ENCODE results near the gene FCER2. TPM values are rescaled to one million over a fixed set of nuclear protein-coding genes. Genes with fewer than 3 reads are reported as not detected.
A peak's percentile ranks its signal among the peaks of the same experiment; 100 is the strongest.

Gene FCER2
- polyA plus RNA-seq, 12 donors, result 0.27 to 1.8 (median 0.43) TPM; not detected in 2

DNA sequence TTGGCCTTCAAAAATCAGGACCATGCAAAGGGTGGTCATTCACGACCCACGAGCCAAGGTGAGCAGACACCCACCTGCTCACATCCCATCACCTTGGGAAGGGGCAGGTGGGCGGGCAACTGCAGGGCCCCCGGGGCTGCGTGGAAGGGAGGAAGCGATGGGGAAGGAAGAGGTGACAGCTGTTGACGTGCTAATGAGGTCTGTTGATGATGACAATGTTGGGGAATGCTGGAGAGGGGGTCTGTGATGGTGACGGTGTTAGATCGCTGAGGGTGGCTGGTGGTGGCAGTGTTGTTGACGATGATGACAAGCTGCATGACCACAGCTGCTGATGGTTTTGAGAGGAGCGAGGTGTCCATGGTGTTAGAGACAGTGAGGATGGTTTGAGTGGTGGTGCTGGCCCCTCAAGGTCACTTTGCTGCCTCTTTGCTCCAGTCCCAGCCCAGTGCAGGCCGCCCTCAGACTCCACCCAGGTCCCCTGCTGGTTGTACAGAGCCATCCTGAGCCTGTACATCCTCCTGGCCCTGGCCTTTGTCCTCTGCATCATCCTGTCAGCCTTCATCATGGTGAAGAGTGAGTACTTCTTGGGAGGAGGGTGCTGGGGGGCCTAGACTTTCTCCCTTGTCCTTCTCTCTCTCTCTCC lies 24.1 kb downstream of the FCER2 start:
- DNase-seq, result no peak

- no peak for DNase-seq
Observed at GRCh38 chr19:7676854-7677253, 25.1 kb downstream of the FCER2 start, which contains the start of gene MCEMP1. MCEMP1 (plus strand) TSS chr19:7677090; CDS start chr19:7677121, 31 bp downstream.

DNA sequence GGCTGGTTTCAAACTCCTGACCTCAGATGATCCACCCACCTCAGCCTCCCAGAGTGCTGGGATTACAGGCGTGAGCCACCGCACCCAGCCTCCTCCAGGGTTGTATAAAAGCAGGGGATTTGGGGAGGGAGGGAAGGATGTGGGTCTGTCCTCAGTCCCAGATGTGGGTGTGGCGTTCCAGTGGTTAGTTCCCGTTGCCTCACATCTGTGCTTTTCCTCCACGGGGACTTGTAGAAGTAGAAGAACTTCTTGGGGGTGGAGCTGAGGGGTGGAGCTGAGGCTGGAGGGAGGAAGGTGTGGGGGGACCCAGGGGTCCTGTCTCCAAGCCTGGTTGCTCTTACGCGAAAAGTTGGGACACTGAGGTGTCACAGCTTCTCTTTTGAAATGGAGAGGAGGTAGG lies 25.6 kb downstream of the FCER2 start:
- DNase-seq, result no peak

DNA sequence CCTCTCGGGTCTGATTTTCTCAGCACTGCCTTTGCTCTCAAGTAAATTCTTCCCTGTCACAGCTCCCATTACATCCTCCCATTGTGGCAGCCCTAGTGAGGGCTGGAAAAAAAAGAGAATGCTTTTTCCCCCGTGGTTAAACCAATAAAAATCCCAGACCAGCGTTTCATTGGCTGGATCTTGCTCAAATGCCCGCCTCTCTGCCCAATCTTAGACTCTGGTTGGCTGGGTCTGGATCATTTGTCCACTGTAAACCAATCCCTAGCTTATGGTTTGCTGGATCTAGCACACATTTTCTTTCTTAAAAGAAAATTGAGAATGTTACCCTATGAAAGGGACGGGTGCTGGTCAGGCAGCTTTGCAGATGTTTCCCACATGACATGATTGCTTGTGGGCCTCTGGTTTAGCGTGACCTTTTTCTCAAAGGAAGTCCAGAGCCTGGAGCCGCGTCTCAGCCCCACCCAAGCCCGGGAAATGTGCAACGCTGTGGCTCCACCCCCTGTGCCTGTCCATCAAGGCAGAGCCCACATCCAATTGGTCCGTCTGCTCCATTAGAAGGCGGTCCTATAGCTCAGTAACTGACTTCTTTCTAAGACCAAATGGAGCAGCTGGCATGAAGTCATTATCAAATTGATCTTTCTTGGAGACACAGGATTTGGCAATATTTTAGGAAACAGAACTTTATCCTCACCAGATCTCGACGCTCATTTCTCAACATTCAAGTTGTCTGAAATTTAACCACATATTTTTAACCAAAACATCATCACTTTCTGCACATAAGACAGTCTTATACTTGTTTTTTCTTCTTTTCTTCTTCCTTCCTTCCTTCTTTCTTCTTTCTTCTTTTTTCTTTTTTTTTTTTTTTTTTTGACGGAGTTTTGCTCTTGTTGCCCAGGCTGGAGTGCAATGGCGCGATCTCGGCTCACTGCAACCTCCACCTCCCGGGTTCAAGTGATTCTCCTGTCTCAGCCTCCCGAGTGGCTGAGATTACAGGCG lies 27.6 kb downstream of the FCER2 start:
- DNase-seq, result peak; percentile 40

GRCh38 chr19:7672522-7672921 lies 29.4 kb downstream of the FCER2 start:
- no peak for DNase-seq

- DNase-seq, result no peak
Observed at GRCh38 chr19:7670790-7671189, 31.1 kb downstream of the FCER2 start.

- peak; percentile 16 for DNase-seq
Observed at GRCh38 chr19:7670150-7670783, 31.7 kb downstream of the FCER2 start.

DNA sequence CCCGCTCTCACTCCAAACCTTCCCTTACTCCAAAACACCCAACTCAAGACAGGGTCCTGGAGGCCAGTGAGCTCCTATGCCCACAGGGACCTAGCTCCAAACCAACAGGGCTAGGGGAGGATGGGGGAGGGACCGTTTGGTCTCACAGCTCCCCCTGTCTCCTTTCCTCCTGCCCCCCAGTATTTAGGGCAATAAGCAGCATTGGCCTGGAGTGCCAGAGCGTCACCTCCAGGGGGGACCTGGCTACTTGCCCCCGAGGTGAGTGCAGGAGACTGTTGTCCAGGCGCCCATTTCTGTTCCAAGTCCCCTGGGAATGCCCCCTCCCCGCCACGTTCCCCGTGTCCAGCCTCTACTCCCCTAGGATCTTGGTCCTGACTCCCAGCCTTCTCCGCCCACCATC lies 32.3 kb downstream of the FCER2 start:
- no peak for DNase-seq

GRCh38 chr19:7668842-7669241 lies 33.1 kb downstream of the FCER2 start, which contains the start of gene RETN:
RETN (plus strand) TSS chr19:7669049; CDS start chr19:7669327, 278 bp downstream.
- no peak for DNase-seq

DNA sequence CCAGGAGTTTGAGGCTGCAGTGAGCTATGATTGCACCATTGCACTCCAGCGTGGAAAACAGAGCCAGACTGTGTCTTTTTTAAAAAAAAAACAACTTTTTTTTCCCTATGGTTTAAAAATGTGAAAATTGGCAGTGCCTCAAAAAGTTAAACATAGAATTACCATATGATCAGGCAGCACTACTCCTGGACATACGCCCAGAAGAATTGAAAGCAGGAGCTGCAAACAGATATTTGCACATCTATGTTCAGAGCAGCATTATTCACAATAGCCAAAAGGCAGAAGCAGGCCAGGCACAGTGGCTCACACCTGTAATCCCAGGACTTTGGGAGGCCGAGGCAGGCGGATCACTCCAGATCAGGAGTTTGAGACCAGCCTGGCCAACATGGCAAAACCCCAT lies 36.9 kb downstream of the FCER2 start:
- peak; percentile 79 for DNase-seq

GRCh38 chr19:7663706-7664105 lies 38.2 kb downstream of the FCER2 start:
- DNase-seq, result no peak

DNA sequence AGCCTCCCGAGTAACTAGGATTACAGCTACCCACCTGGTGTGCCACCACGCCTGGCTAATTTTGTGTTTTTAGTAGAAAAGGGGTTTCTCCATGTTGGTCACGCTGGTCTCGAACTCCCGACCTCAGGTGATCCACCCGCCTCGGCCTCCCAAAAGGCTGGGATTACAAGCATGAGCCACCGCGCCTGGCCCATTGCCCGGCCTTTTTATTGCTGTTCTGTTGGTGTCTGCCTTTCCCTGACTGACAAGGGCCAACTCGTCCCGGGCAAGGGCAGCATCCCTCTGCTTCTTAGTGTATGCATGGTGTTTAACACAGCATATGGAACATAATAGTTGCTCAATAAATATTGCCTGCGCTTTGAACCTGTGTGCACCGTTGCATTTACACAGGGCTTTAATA lies 39.3 kb downstream of the FCER2 start:
- DNase-seq, result no peak

DNA sequence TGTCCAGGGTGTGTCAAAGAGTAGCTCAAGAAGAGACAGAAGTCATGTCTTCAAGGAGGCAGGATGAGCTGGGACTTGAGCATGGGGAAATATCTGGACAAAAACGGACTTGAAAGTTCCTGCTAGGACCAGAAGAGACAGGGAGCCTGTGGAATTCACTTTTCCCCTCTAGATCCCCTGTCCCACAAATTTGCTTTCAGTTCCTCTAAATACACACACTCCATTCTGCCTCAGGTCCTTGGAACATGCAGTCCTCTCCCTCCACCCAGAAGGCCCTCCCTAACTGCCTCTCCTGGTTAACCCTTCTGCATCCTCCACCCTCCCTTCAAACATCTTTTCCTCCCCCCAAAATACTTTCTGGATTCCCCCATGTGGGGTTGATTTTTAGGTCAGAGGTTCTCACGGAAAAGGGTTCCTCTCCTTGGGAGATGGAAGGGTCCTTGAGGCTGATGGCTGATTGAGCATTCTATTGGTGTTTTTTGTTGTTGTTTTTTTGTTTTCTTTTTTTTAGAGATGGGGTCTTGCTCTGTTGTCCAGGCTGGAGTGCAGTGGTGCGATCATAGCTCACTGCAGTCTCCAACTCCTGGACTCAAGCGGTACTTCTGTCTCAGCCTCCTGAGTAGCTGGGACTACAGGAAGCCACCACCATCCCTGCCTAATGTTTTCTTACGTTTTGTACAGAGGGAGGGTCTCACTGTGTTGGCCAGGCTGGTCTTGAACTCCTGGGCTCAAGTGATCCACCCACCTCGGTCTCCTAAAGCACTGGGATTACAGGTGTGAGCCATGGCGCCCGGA lies 40.0 kb downstream of the FCER2 start:
- no peak for DNase-seq

- DNase-seq, result no peak
Observed at GRCh38 chr19:7658219-7658686, 43.7 kb downstream of the FCER2 start.

DNA sequence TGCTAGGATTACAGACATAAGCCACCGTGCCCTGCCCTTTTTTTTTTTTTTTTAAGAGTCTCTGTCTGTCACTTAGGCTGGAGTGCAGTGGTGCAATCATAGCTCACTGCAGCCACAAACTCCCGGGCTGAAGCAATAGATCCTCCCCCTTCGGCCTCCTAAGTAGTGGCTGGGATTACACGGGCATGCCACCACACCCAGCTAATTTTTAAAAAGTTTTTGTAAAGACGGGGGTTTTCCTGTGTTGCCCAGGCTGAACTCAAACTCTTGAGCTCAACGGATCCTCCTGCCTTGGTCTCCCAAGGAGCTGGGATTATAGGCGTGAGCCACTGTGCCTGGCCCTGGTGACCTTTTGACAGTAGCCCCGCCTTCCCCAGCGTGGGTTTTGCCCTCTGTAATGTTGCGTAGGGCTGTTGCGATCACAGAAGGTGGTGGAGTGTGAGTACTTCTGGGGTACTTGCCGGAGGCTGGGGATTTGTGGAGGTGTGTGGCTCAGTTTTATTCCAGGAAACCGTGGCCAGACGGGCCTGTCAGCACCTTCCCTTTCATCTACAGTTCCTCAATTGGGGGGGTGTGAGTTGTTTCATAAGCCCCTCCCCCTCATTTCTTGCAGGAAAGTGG lies 44.7 kb downstream of the FCER2 start:
- no peak for DNase-seq

GRCh38 chr19:7655581-7655980 lies 46.4 kb downstream of the FCER2 start:
- no peak for DNase-seq

DNA sequence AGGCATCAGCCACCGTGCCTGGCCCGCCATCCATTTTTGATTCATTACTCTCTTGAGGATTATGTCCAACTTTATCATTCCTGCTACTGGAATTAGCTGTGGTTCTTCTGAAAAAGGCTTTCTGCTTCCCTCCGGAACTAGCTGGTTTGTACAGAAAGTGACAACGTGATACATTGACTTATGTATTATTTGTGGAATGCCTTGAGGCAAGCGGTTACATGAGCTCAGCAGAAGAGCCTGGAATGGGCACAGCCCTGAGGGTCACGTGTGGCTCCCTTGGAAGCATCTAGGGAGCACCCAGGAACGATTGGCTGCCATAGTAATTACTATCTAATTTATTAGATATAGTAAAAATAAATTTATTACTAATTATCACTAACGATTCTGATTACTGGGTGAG lies 47.5 kb downstream of the FCER2 start:
- DNase-seq, result no peak

- DNase-seq, result peak; percentile 82
Observed at GRCh38 chr19:7652061-7652641, 49.8 kb downstream of the FCER2 start.

GRCh38 chr19:7650148-7650547 lies 51.8 kb downstream of the FCER2 start:
- no peak for DNase-seq

- no peak for DNase-seq
Observed at GRCh38 chr19:7648265-7649014, 53.5 kb downstream of the FCER2 start.
